K562 (cell line): ENCODE data around the gene NKAIN1. TPM values are rescaled to one million over a fixed set of nuclear protein-coding genes. Genes with fewer than 3 reads are reported as not detected.
A peak's percentile ranks its signal among the peaks of the same experiment; 100 is the strongest.

ENCODE experiments used
- ATAC-seq: fragments of 200-7000 bp; cut with Tn5 transposase; 3 replicates; pipeline ENCODE4 v1.9.1; 2020; ENCODE audit warnings: moderate library complexity
- BruUV-seq: library from RNA; stranded (reverse); fragments of 400-500 nt; replicated peaks from 2 replicates; lab custom pipeline; 2021; lab: Mats Ljungman, UMichigan
- CTCF ChIA-PET: fragments of 300-600 bp; formaldehyde crosslinking; extraction: SDS; loops from one replicate; lab custom pipeline; 2021; ENCODE audit warnings: low intra/inter-chr PET ratio; lab: Yijun Ruan, JAX
- POLR2A ChIA-PET: fragments of 300-600, 350-650 bp; sonication (Branson Sonifier 250); formaldehyde crosslinking; extraction: SDS; loops from one replicate; lab custom pipeline; 2021; ENCODE audit warnings: antibody characterized with exemption, inconsistent platforms; lab: Yijun Ruan, JAX
- DNase-seq, 4 experiments: peaks; one replicate each; pipeline versions ENCODE4 v3.0.0 to v3.0.0-alpha.2; 2011 to 2018; ENCODE audit warnings: low spot score in 3 of 4, mixed read lengths in 3 of 4; ENCODE audit errors: extremely low read depth in 1 of 4
- FAIRE-seq: peaks from 2 replicates; lab custom pipeline; 2011; peaks lifted over from hg19 to GRCh38; lab: Jason Lieb, UNC
- H2AFZ ChIP-seq: 2 replicates; pipeline ENCODE4 v1.6.0; 2011; ENCODE audit warnings: low read depth, low read length, control low read depth, inconsistent platforms
- H3K27ac ChIP-seq: fragments of 200-600 bp; 3 replicates; pipeline ENCODE4 v1.8.0; 2011; ENCODE audit warnings: low read depth, mild to moderate bottlenecking, control low read depth, inconsistent platforms, low read length, moderate library complexity, mixed read lengths; ENCODE audit errors: extremely low read depth
- H3K27me3 ChIP-seq, 2 experiments: fragments of 300-600 bp in 1 of 2; 2 replicates in 1 of 2; 3 replicates in 1 of 2; pipeline versions ENCODE4 v1.6.0 to v1.8.0; 2011; ENCODE audit warnings: inconsistent platforms in 2 of 2, low read length in 2 of 2, mild to moderate bottlenecking in 1 of 2, mixed read lengths in 1 of 2, moderate library complexity in 1 of 2; ENCODE audit not compliant: control insufficient read depth in 2 of 2, insufficient read depth in 2 of 2
- H3K36me3 ChIP-seq: fragments of 300-600 bp; 3 replicates; pipeline ENCODE4 v1.8.0; 2011; ENCODE audit warnings: mild to moderate bottlenecking, low read length, inconsistent platforms; ENCODE audit not compliant: control insufficient read depth, insufficient read depth
- H3K4me1 ChIP-seq, 2 experiments: fragments of 200-600 bp in 1 of 2; replicated peaks in 1 of 2; 2 replicates in 1 of 2; 3 replicates in 1 of 2; pipeline versions ENCODE4 v1.5.1 to v1.8.0; 2011; ENCODE audit warnings: inconsistent platforms in 2 of 2, low read length in 2 of 2, mild to moderate bottlenecking in 1 of 2, mixed read lengths in 1 of 2, moderate library complexity in 1 of 2; ENCODE audit not compliant: control insufficient read depth in 2 of 2, insufficient read depth in 2 of 2
- H3K4me2 ChIP-seq: 2 replicates; pipeline ENCODE4 v1.6.1; 2011; ENCODE audit warnings: low read length, control low read depth, inconsistent platforms, mixed read lengths; ENCODE audit not compliant: insufficient read depth
- H3K4me3 ChIP-seq: fragments of 200-600 bp; sonication (generic), shearing (Covaris generic); 2 replicates; pipeline ENCODE4 v1.5.1; 2016; ENCODE audit warnings: control low read depth, inconsistent platforms
- H3K79me2 ChIP-seq: fragments of 200-600 bp; 3 replicates; pipeline ENCODE4 v1.8.0; 2011; ENCODE audit warnings: low read length, inconsistent platforms; ENCODE audit not compliant: control insufficient read depth, insufficient read depth
- H3K9ac ChIP-seq, 2 experiments: 2 replicates each; pipeline versions ENCODE4 v1.6.0 to v1.6.1; 2011; ENCODE audit warnings: low read depth in 2 of 2, low read length in 2 of 2, control low read depth in 1 of 2, inconsistent platforms in 1 of 2, mild to moderate bottlenecking in 1 of 2, mixed read lengths in 1 of 2; ENCODE audit not compliant: insufficient read depth in 1 of 2
- H3K9me1 ChIP-seq: one replicate; pipeline ENCODE4 v1.6.0; 2011; ENCODE audit warnings: inconsistent platforms, mild to moderate bottlenecking, low read length, moderate library complexity; ENCODE audit not compliant: control insufficient read depth, insufficient read depth
- H3K9me3 ChIP-seq: replicated peaks from 2 replicates; pipeline ENCODE4 v1.5.1; 2011; ENCODE audit warnings: low read depth, low read length, inconsistent platforms; ENCODE audit not compliant: control insufficient read depth, insufficient read depth
- H4K20me1 ChIP-seq: replicated peaks from 2 replicates; pipeline ENCODE4 v1.6.1; 2011; ENCODE audit warnings: low read length, inconsistent platforms, mixed read lengths; ENCODE audit not compliant: control insufficient read depth, insufficient read depth
- ATF7 ChIP-seq: fragments of 450-650 bp; IDR thresholded peaks from 2 replicates; pipeline ENCODE4 v1.7.1; 2014; ENCODE audit warnings: mild to moderate bottlenecking, moderate library complexity
- RCOR1 ChIP-seq, 2 experiments: IDR thresholded peaks; 2 replicates each; pipeline ENCODE4 v1.6.1; 2012; ENCODE audit warnings: low read depth in 2 of 2, low read length in 2 of 2, borderline replicate concordance in 1 of 2, improper control_type of control experiment in 1 of 2
- SMARCA5 ChIP-seq: fragments of 450-650 bp; IDR thresholded peaks from 2 replicates; pipeline ENCODE4 v1.6.1; 2016
- ZNF695 ChIP-seq: fragments of 450-650 bp; formaldehyde crosslinking; IDR thresholded peaks from 2 replicates; pipeline ENCODE4 v1.4.0; 2020; ENCODE audit warnings: mild to moderate bottlenecking, moderate library complexity
- WGBS: fragments of 100-300 bp; shearing (Covaris generic); methylation state at CpG from one replicate; pipeline ENCODE4 v1.1.6; 2016; ENCODE audit warnings: low coverage, mixed read lengths; ENCODE audit not compliant: insufficient coverage; ENCODE audit errors: missing lambda C conversion rate; 5-methylcytosine and 5-hydroxymethylcytosine counted together
- in situ Hi-C: fragments of 300-500 bp; cut with MboI; formaldehyde crosslinking; loops from 4 replicates; pipeline ENCODE4 v1.15.0; 2018; ENCODE audit warnings: inconsistent platforms, mixed read lengths
- intact Hi-C: fragments of 100-400 bp; cut with micrococcal nuclease; formaldehyde crosslinking; loops from 2 replicates; pipeline ENCODE4 v1.14.2; 2022
- polyA plus RNA-seq, 8 experiments: library from polyadenylated mRNA; depleted of rRNA in 4 of 8; stranded (reverse) in 5 of 8; unstranded in 3 of 8; fragments of >200 nt; fragmentation: Nextera tagmentation in 2 of 8; fragmentation: Illumina TruSeq in 1 of 8; extraction: Ambion mirVana in 2 of 8; extraction: Trizol in 1 of 8; gene quantifications; 2 replicates each; pipeline versions ENCODE4 v1.2.1 to v1.2.3, GENCODE V29; 2011 to 2014; ENCODE audit warnings: inconsistent platforms in 1 of 8, missing spikeins in 1 of 8
- total RNA-seq, 7 experiments: library from RNA; depleted of rRNA in 6 of 7; stranded (reverse); fragments of >200 nt in 6 of 7; fragmentation: Illumina TruSeq in 2 of 7; extraction: Trizol in 2 of 7; gene quantifications; 2 replicates each; pipeline versions ENCODE4 v1.2.1 to v1.2.3, GENCODE V29; 2011 to 2021; ENCODE audit warnings: low replicate concordance in 1 of 7
- TF ChIP-seq, protein P1 (sequence below): IDR thresholded peaks from 3 replicates; pipeline ENCODE4 v1.6.1; 2011; ENCODE audit warnings: borderline replicate concordance, mild to moderate bottlenecking, moderate library complexity; ENCODE audit not compliant: insufficient read length; ENCODE audit errors: extremely low read depth
- TF ChIP-seq, protein P2 (sequence below): sonication (generic); formaldehyde crosslinking; IDR thresholded peaks from 2 replicates; pipeline ENCODE4 v1.8.1; 2023; ENCODE audit warnings: mild to moderate bottlenecking, missing genetic modification reagents

The NKAIN1 gene
- total and polyA plus RNA-seq, 9 of the 15 experiments (the other 6 are each of a cell fraction or from before 2014, with no cell fraction given): 0.03 to 0.22 (median 0.04) TPM; not detected in 3

DNA sequence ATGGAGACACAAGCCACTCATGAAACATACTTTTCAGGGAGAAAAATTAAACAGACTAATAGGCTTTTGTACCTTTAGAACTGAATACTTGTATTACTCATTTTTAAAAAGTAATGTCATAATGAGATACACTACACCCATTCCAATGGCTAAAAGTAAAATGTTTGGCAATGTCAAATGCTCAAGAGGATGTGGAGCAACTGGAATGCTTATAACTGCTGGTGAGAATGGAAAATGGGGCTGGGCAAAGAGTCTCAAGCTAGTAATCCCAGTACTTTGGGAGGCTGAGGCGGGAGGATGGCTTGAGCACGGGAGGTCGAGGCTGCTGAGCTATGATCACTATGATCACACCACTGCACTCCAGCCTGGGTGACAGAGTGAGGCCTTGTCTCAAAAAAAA, 86.3 kb downstream of the NKAIN1 start:
- 82% methylated on average over 3 of the region's 3 CpGs for WGBS
- ChIA-PET CTCF (no interaction called here), POLR2A (interaction anchor here (0.6 to 1.0 kb wide), 6 partner anchors 10 to 366 kb away, joined by 3 to 4 read pairs (median 3); partner anchors contain the start of genes SNRNP40 and ZCCHC17)
- Histone ChIP-seq H4K20me1 (no peaks in the 10 kb centered on the region), H3K9me1 (no peaks in the 10 kb centered on the region), H3K27ac (no peak overlapping the region), H3K36me3 (no peaks in the 10 kb centered on the region), H3K9ac (no peak overlapping the region), H3K4me1 (peaks cover 10 to 22% of the 10 kb centered on the region in 2 experiments; a peak in 4 of 5 replicates), H3K4me2 (no peak overlapping the region), H2AFZ (peak overlapping the region; percentile 11; the same call in 1 of the 2 replicates), H3K9me3 (no peaks in the 10 kb centered on the region), H3K79me2 (peaks cover 8% of the 10 kb centered on the region; the same call in 1 of the 3 replicates), H3K27me3 (no peaks in the 10 kb centered on the region), H3K4me3 (no peak overlapping the region)
- TF ChIP-seq RCOR1 (IDR thresholded peaks at IDR 0.05; ENCODE audit: borderline replicate concordance in 1 of 2, low read depth in 2 of 2, low read length in 2 of 2) (no peak), ZNF695 (CRISPR knock-in tag) (no peak), SMARCA5 (no peak), ATF7 (no peak)
- TF ChIP-seq, protein P1, sequence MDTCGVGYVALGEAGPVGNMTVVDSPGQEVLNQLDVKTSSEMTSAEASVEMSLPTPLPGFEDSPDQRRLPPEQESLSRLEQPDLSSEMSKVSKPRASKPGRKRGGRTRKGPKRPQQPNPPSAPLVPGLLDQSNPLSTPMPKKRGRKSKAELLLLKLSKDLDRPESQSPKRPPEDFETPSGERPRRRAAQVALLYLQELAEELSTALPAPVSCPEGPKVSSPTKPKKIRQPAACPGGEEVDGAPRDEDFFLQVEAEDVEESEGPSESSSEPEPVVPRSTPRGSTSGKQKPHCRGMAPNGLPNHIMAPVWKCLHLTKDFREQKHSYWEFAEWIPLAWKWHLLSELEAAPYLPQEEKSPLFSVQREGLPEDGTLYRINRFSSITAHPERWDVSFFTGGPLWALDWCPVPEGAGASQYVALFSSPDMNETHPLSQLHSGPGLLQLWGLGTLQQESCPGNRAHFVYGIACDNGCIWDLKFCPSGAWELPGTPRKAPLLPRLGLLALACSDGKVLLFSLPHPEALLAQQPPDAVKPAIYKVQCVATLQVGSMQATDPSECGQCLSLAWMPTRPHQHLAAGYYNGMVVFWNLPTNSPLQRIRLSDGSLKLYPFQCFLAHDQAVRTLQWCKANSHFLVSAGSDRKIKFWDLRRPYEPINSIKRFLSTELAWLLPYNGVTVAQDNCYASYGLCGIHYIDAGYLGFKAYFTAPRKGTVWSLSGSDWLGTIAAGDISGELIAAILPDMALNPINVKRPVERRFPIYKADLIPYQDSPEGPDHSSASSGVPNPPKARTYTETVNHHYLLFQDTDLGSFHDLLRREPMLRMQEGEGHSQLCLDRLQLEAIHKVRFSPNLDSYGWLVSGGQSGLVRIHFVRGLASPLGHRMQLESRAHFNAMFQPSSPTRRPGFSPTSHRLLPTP: no peak
- TF ChIP-seq, protein P2, sequence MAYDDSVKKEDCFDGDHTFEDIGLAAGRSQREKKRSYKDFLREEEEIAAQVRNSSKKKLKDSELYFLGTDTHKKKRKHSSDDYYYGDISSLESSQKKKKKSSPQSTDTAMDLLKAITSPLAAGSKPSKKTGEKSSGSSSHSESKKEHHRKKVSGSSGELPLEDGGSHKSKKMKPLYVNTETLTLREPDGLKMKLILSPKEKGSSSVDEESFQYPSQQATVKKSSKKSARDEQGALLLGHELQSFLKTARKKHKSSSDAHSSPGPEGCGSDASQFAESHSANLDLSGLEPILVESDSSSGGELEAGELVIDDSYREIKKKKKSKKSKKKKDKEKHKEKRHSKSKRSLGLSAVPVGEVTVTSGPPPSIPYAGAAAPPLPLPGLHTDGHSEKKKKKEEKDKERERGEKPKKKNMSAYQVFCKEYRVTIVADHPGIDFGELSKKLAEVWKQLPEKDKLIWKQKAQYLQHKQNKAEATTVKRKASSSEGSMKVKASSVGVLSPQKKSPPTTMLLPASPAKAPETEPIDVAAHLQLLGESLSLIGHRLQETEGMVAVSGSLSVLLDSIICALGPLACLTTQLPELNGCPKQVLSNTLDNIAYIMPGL (CRISPR knock-in tag): no peak
- intact Hi-C loops (loop anchor here (10.0 kb wide), 1 partner anchor 179 kb away; no protein-coding TSS in a partner anchor), in situ Hi-C loops (no loop called here)
- DNase-seq (no peak), ATAC-seq (no peak), FAIRE-seq (no peak)
- BruUV-seq: no TSS peak
